B cell (primary cell): Measurements from ENCODE around the gene LITAF. TPM values are rescaled to one million over a fixed set of nuclear protein-coding genes. Genes with fewer than 3 reads are reported as not detected.

Source experiments
- ATAC-seq: fragments of 200-7000 bp; cut with Tn5 transposase; one replicate; pipeline ENCODE4 v1.10.0; 2021; ENCODE audit warnings: low read depth, mild to moderate bottlenecking, moderate number of reproducible peaks, moderate library complexity
- CTCF ChIA-PET: fragments of 350-600 bp; sonication (Branson Sonifier 250); formaldehyde crosslinking; loops from one replicate; lab custom pipeline; 2021; ENCODE audit warnings: antibody characterized with exemption, inconsistent platforms; lab: Charles Lee
- POLR2A ChIA-PET: fragments of 350-600 bp; sonication (Branson Sonifier 250); formaldehyde crosslinking; loops from one replicate; lab custom pipeline; 2021; ENCODE audit warnings: antibody characterized with exemption; lab: Charles Lee
- DNase-seq: peaks from one replicate; pipeline ENCODE4 v3.0.0; 2013
- H2AFZ ChIP-seq: 2 replicates; pipeline ENCODE4 v1.6.1; 2012; ENCODE audit warnings: mild to moderate bottlenecking, low read depth, low read length; ENCODE audit not compliant: insufficient read depth, poor library complexity, severe bottlenecking
- H3K27ac ChIP-seq, 2 donors: 1 replicate in 1 of 2; 2 replicates in 1 of 2; pipeline ENCODE4 v1.5.1; 2012 to 2013; ENCODE audit warnings: low read length in 2 of 2, mild to moderate bottlenecking in 2 of 2, moderate library complexity in 1 of 2
- H3K27me3 ChIP-seq, 4 experiments: fragments of 200-600 bp in 1 of 4; sonication (generic) in 1 of 4; replicated peaks in 1 of 4; 1 replicate in 2 of 4; 2 replicates in 2 of 4; pipeline versions ENCODE4 v1.6.1 to v1.7.0; 2013 to 2016; ENCODE audit warnings: low read length in 3 of 4, mild to moderate bottlenecking in 2 of 4, mixed read lengths in 1 of 4, moderate library complexity in 1 of 4; ENCODE audit not compliant: insufficient read depth in 4 of 4, control insufficient read depth in 3 of 4; ENCODE audit errors: control extremely low read depth in 1 of 4
- H3K36me3 ChIP-seq, 2 experiments: replicated peaks in 1 of 2; 1 replicate in 1 of 2; 2 replicates in 1 of 2; pipeline versions ENCODE4 v1.6.1 to v1.7.1; 2013; ENCODE audit warnings: low read length in 1 of 2; ENCODE audit not compliant: insufficient read depth in 2 of 2, control insufficient read depth in 1 of 2; ENCODE audit errors: control extremely low read depth in 1 of 2, extremely low read depth in 1 of 2
- H3K4me1 ChIP-seq, 2 donors: fragments of 200-600 bp in 1 of 2; sonication (generic) in 1 of 2; 1 replicate in 1 of 2; 2 replicates in 1 of 2; pipeline versions ENCODE4 v1.5.1 to v1.6.1; 2013 to 2017; ENCODE audit warnings: low read length in 2 of 2; ENCODE audit not compliant: control insufficient read depth in 2 of 2, insufficient read depth in 2 of 2
- H3K4me2 ChIP-seq: replicated peaks from 2 replicates; pipeline ENCODE3; 2012; ENCODE audit warnings: mild to moderate bottlenecking, low read depth, low read length; ENCODE audit not compliant: poor library complexity, severe bottlenecking
- H3K4me3 ChIP-seq, 5 experiments: fragments of 200-600 bp in 1 of 5; sonication (generic) in 1 of 5; 1 replicate in 3 of 5; 2 replicates in 2 of 5; pipeline versions ENCODE4 v1.5.1 to v1.7.0; 2011 to 2016; ENCODE audit warnings: low read length in 4 of 5, mild to moderate bottlenecking in 4 of 5, low read depth in 2 of 5, control low read depth in 1 of 5, moderate library complexity in 1 of 5; ENCODE audit not compliant: insufficient read depth in 1 of 5; ENCODE audit errors: control extremely low read depth in 1 of 5, extremely low read depth in 1 of 5
- H3K79me2 ChIP-seq: fragments of 200-600 bp; sonication (generic); one replicate; pipeline ENCODE4 v1.6.0; 2016; ENCODE audit warnings: low read length; ENCODE audit not compliant: control insufficient read depth, insufficient read depth
- H3K9ac ChIP-seq: fragments of 200-600 bp; sonication (generic); 2 replicates; pipeline ENCODE4 v1.6.1; 2017; ENCODE audit warnings: mild to moderate bottlenecking, low read length, moderate library complexity
- H3K9me3 ChIP-seq, 3 donors: one replicate each; pipeline versions ENCODE4 v1.6.1 to v1.7.1; 2013; ENCODE audit warnings: low read length in 2 of 3; ENCODE audit not compliant: control insufficient read depth in 2 of 3, insufficient read depth in 1 of 3; ENCODE audit errors: control extremely low read depth in 1 of 3
- H4K20me1 ChIP-seq: 2 replicates; pipeline ENCODE4 v1.6.0; 2012; ENCODE audit warnings: mild to moderate bottlenecking, low read length; ENCODE audit not compliant: insufficient read depth, control insufficient read depth, poor library complexity, severe bottlenecking
- H3K27ac Mint-ChIP-seq: one replicate; pipeline ENCODE4 v1.8.0; 2021; ENCODE audit warnings: mixed read lengths
- H3K27me3 Mint-ChIP-seq: one replicate; pipeline ENCODE4 v1.8.0; 2021; ENCODE audit warnings: mixed read lengths
- H3K4me1 Mint-ChIP-seq: one replicate; pipeline ENCODE4 v1.8.0; 2021; ENCODE audit warnings: mixed read lengths
- H3K4me3 Mint-ChIP-seq: one replicate; pipeline ENCODE4 v1.8.0; 2021; ENCODE audit warnings: mixed read lengths
- H3K9me3 Mint-ChIP-seq: one replicate; pipeline ENCODE4 v1.8.0; 2022; ENCODE audit warnings: mixed read lengths; ENCODE audit not compliant: insufficient read depth
- CTCF ChIP-seq: fragments of 200-600 bp; IDR thresholded peaks from one replicate; pipeline ENCODE4 v1.8.0; 2022; ENCODE audit warnings: antibody characterized with exemption, mild to moderate bottlenecking
- EZH2 ChIP-seq: IDR thresholded peaks from 2 replicates; pipeline ENCODE4 v1.6.1; 2012; ENCODE audit warnings: borderline replicate concordance, low read depth, mild to moderate bottlenecking, moderate library complexity, low read length; ENCODE audit not compliant: insufficient read depth, poor library complexity, severe bottlenecking
- WGBS: methylation state at CpG from one replicate; pipeline ENCODE4 v1.1.5; 2013; ENCODE audit warnings: missing lambda C conversion rate; ENCODE audit not compliant: insufficient coverage; 5-methylcytosine and 5-hydroxymethylcytosine counted together
- intact Hi-C: fragments of 100-400 bp; cut with micrococcal nuclease; formaldehyde crosslinking; loops from one replicate; pipeline ENCODE4 v1.10.0; 2022
- polyA plus RNA-seq: library from polyadenylated mRNA; depleted of rRNA; stranded (reverse); fragments of >200 nt; gene quantifications from 2 replicates; pipeline ENCODE4 v1.2.3, GENCODE V29; 2012
- total RNA-seq, 2 donors: library from RNA; stranded (reverse); fragments of 120-200 nt in 1 of 2; gene quantifications; 1 replicate in 1 of 2; 2 replicates in 1 of 2; pipeline versions ENCODE4 v1.2.3 to v1.2.4, GENCODE V29; 2013 to 2022

The LITAF gene
- total and polyA plus RNA-seq, 2 donors (not counting 1 experiment from before 2014, with no cell fraction given) = 93.6 to 125 TPM

GRCh38 chr16:11534262-11534661, 52.5 kb downstream of the LITAF start:
- TF ChIP-seq EZH2 (no peak), CTCF (no peak)
- intact Hi-C loops = loop anchor here (10.0 kb wide), 1 partner anchor 569 kb away; no protein-coding TSS in a partner anchor
- 93% methylated on average over 1 of the region's 2 CpGs for WGBS

GRCh38 chr16:11533588-11533987, 53.1 kb downstream of the LITAF start:
- CTCF ChIA-PET = interaction anchor here (0.7 to 9.6 kb wide), 7 partner anchors 50 to 518 kb away, joined by 3 to 128 read pairs (median 10); no protein-coding TSS in a partner anchor
- WGBS = 100% methylated on average over 2 of the region's 5 CpGs
- H3K4me2 ChIP-seq = no peak overlapping the region
- intact Hi-C loops = loop anchor here (2.0 to 10.0 kb wide), 2 partner anchors 51 to 569 kb away; no protein-coding TSS in a partner anchor
- H3K9me3 Mint-ChIP-seq = no peaks in the 10 kb centered on the region
- H3K79me2 ChIP-seq = no peaks in the 10 kb centered on the region
- POLR2A ChIA-PET = interaction anchor here (0.6 to 0.7 kb wide), 2 partner anchors 97 to 182 kb away, joined by 3 to 10 read pairs; no protein-coding TSS in a partner anchor
- no peaks in the 10 kb centered on the region for H4K20me1 ChIP-seq
- no peak overlapping the region for H3K4me3 ChIP-seq
- no peak overlapping the region for H3K4me3 Mint-ChIP-seq
- no peaks in the 10 kb centered on the region for H3K36me3 ChIP-seq
- H3K27ac Mint-ChIP-seq = no peak overlapping the region
- H3K27me3 Mint-ChIP-seq = no peaks in the 10 kb centered on the region
- no peak overlapping the region for H2AFZ ChIP-seq
- H3K27me3 ChIP-seq = no peaks in the 10 kb centered on the region
- no peaks in the 10 kb centered on the region for H3K9me3 ChIP-seq
- ATAC-seq (no peak), DNase-seq (no peak)
- no peak overlapping the region for H3K27ac ChIP-seq
- H3K9ac ChIP-seq = no peak overlapping the region
- no peak for TF ChIP-seq CTCF
- TF ChIP-seq EZH2 = no peak
- H3K4me1 Mint-ChIP-seq = no peaks in the 10 kb centered on the region
- H3K4me1 ChIP-seq = no peaks in the 10 kb centered on the region

More at GRCh38 chr16:11534262-11534661, 52.5 kb downstream of the LITAF start:
- H3K27me3 Mint-ChIP-seq = no peaks in the 10 kb centered on the region
- no peaks in the 10 kb centered on the region for H4K20me1 ChIP-seq
- DNase-seq (no peak), ATAC-seq (no peak)
- ChIA-PET CTCF (interaction anchor here (0.9 to 9.6 kb wide), 5 partner anchors 13 to 180 kb away, joined by 3 to 128 read pairs (median 3); no protein-coding TSS in a partner anchor), POLR2A (interaction anchor here (0.6 kb wide), 1 partner anchor 498 kb away, joined by 7 read pairs; no protein-coding TSS in a partner anchor)
- H3K79me2 ChIP-seq = no peaks in the 10 kb centered on the region
- H2AFZ ChIP-seq = no peak overlapping the region
- H3K9me3 Mint-ChIP-seq = no peaks in the 10 kb centered on the region
- H3K4me3 ChIP-seq = no peak overlapping the region
- H3K27ac Mint-ChIP-seq = no peak overlapping the region
- no peaks in the 10 kb centered on the region for H3K4me1 ChIP-seq
- H3K4me2 ChIP-seq = no peak overlapping the region
- no peaks in the 10 kb centered on the region for H3K27me3 ChIP-seq
- H3K4me1 Mint-ChIP-seq = no peaks in the 10 kb centered on the region
- H3K4me3 Mint-ChIP-seq = no peak overlapping the region
- no peaks in the 10 kb centered on the region for H3K36me3 ChIP-seq
- H3K27ac ChIP-seq = no peak overlapping the region
- no peaks in the 10 kb centered on the region for H3K9me3 ChIP-seq
- no peak overlapping the region for H3K9ac ChIP-seq
